ENCODE measurements around the gene CNGA3.

The CNGA3 gene

DNA sequence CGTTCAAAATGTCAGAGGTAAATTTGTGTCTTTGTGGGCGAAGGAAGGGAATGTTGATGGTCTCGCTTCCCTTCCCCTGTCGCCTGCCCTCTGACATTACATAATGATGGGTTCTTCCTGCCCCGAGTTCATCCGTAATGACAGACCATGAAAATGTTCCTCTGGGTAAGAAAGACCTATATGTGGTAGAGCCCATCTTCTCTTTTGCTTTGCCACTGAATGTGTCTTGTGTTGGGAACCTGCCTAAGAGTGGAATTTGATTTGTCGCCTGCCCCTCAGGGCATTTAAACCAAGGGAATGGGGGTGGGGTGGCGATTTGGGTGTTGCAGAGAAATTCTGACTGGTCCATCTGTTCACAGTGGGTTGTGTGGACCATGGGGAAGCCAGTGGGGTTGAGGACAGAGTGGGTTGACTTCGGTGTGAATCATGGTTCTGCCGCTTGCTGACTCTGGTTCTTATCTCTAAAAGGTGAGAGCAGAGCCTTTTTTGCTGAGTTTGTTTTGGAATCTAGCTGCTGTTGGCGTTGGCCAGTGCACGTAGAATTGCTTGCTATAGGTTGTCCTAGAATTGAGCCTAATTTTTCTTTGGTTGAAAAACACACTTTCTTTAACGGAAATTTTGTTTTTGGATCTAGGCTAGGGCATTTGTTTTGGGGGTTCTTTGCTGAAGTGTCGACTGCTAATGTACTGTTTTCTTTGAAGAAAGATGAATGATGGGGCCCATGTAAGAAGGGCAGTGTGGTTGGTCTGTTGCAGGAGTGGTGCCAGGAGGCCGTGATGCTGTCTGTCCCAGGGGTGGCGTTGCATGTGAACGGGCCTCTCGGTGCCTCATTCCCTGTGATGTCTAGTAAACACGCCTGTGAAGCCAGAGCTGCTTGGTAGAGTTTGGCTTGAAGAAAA is 99.7 kb downstream of the CNGA3 start:
- DNase-seq = no peak

DNA sequence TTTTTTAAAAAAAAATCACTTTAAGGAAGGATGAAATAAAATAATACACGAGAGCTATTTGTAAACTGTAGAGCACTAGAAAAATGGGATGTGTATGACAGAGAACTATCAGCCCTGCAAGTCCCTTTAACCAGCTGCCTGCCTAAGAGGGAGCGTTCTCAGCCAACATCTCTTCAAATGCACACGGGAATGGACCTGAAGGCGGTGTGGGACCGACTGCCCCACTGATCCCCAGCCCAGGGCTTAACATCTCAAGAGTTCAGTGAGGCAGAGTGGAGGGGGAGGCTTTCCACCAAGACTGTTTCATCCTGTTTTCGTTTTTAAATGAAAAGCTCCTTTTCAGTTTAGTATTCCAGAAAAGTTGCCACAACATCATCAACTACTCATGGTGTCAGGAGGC is 100.6 kb downstream of the CNGA3 start:
- no peak for DNase-seq

All from NCI-H1092 (cell line).